HL-60/S4 treated with retinoic acid at 250 ng/mL for 4 days and 3 days (cell line): ENCODE data around the gene FAM43B.

Experiments
- in situ Hi-C: fragments of 300-500 bp; cut with MboI; formaldehyde crosslinking; loops from 2 replicates; pipeline ENCODE4 v1.7.0; 2022; ENCODE audit warnings: low sequenced_read_pairs

The FAM43B gene

DNA sequence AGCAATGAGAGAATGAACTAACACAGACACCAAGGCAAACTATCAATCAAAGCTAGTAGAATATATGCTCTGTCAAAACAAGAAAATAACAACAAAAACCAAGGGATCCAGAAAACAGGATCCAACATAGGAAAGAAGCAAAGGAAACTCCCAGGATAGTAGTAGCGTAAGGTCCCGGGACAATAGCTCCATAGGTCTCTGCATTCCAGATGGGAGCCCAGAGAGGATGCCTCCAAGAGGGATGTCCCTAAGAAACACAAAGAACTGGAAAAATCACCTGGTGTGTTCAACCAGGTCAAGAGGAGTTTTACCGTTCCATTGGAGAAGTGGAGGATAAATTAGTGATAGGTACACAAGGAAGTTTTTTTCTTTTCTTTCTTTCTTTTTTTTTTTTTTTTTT lies 5.7 kb upstream of the FAM43B start:
- in situ Hi-C loops, result no loop called here

- in situ Hi-C loops, result no loop called here
Observed at GRCh38 chr1:20551161-20551560, 1.2 kb upstream of the FAM43B start.

- in situ Hi-C loops, result no loop called here
Observed at GRCh38 chr1:20552728-20553445, 514 bp downstream of the FAM43B start.

GRCh38 chr1:20555025-20555757 lies 2.8 kb downstream of the FAM43B start:
- in situ Hi-C loops, result no loop called here

GRCh38 chr1:20555758-20556120 lies 3.4 kb downstream of the FAM43B start:
- in situ Hi-C loops, result no loop called here

DNA sequence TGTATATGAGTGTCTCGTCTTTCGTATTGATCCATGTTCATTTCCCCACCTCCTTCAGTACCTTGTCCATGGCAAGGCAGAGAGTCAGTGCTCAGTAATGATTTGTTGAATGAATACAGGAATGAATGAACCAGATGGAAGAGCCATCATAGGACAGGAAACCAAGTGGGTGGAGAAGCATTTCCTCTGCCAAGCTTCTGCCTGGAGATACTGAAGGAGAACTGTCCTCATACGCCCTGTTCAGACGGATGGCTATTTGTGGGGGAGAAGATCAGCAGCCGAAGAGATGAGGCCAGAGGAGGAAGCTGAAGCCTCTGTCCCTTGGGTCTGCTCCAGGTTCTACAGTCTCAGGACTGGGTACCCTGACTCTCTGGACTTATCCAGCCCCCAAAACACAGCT lies 5.8 kb downstream of the FAM43B start:
- in situ Hi-C loops, result no loop called here

GRCh38 chr1:20560966-20561365 lies 8.6 kb downstream of the FAM43B start:
- in situ Hi-C loops, result no loop called here

DNA sequence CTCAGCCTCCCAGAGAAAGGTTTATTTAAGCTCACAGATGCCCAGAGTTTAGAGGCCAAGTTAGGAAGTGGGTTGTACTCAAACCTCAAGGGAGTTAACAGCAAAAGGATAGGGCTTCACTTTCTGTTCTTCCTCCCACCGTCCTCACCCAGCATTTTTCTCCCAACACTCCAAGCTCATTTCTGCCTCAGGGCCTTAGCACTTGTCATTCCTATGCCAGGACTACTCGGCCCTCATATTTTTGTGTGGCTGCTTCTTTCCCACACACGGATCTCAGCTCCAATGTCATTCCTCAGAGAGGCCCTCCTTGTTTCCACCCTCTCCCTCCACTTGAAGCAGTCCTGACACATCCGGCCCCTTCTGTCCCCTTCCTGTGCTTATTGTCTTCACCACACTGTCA lies 12.9 kb downstream of the FAM43B start:
- in situ Hi-C loops, result no loop called here

GRCh38 chr1:20569523-20570098 lies 17.2 kb downstream of the FAM43B start:
- in situ Hi-C loops, result no loop called here

- in situ Hi-C loops, result no loop called here
Observed at GRCh38 chr1:20571427-20571826, 19.1 kb downstream of the FAM43B start.

- in situ Hi-C loops, result no loop called here
Observed at GRCh38 chr1:20573987-20574386, 21.6 kb downstream of the FAM43B start.

GRCh38 chr1:20574686-20575540 lies 22.5 kb downstream of the FAM43B start:
- in situ Hi-C loops, result no loop called here

GRCh38 chr1:20575541-20576336 lies 23.4 kb downstream of the FAM43B start:
- in situ Hi-C loops, result no loop called here

- in situ Hi-C loops, result no loop called here
Observed at GRCh38 chr1:20578062-20578461, 25.7 kb downstream of the FAM43B start.

DNA sequence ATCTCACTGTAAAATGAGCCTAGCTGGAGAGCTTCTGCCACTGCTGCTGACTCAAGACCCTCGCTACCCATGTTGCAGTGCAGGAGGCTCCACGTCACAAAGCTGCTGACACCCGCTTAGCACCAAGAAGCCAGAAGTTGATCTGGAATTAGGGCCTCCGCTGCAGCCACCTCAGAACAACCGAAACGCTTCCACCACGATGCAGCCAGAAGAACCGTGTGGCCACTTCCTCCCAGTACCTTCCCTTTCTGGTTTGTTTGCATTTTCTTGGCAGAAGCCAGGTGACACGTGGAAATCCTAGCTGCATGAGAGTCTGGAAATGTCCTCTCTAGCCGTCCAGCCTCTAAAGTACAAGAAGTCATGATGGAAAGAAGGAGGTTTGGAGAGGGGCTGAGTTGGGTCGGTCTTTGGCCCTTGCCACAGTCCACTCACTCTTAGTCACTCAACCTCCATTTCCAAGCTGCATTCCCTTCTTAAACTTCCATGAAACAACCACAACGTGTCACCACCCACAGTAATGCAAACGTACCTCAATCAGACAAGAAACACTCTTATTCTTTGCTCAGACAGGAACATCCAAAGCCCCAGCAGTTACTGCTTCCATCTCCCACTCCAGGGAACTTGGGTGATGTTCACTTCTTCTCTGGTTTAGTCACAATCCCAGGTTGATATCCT lies 26.5 kb downstream of the FAM43B start:
- in situ Hi-C loops, result no loop called here

DNA sequence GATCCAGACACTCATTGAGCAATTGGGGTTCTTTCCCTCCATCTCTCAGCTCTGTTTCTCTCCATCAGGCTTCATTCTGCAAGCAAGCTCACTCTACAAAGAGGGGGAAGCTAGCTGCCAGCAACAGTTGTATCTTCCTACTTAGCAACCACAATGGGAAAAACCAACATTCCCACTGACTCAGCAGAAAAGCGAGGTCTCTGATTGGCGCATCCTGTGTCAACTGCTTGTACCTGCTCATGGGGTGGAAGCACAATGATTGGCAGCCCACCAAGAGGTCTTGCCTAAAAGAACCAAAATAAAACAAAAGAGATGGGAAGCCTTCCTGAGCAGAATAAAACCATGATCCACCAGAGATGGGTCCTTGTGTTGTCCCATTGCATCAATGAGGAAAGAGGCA lies 32.5 kb downstream of the FAM43B start:
- in situ Hi-C loops, result no loop called here

DNA sequence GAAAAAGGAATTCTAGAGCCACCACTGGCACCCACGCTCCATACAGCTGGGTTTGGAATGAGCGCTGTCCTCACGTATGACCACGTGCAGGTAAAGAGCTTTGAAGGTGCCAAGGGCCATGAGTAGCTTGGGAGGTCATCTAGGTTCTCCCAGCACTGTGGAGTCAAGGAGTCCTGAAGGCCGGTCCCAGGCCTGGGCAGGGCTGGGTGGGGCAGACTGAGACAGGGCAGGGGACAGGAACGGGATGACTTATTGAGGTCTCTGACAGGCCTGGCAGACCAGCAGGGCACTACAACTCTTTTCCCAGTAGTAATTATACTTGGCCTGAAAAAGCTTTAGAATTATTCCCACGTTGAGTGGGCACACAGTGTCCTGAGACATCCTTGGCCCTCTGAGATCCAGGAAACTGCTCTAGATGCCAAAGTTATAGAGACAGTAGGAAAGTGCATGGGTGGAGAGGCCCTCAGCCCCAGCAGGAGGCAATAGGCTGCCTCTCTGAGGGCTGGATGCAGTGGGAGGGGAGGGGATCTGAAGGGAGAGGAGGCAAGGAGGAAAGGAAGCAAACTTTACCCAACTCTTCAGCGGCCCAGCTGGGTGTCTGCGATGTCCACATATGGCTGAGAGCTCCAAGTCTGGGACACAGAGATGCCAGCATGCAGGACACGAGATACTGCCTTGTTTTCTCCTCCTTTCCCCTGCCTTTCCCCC lies 34.7 kb downstream of the FAM43B start:
- in situ Hi-C loops, result no loop called here

DNA sequence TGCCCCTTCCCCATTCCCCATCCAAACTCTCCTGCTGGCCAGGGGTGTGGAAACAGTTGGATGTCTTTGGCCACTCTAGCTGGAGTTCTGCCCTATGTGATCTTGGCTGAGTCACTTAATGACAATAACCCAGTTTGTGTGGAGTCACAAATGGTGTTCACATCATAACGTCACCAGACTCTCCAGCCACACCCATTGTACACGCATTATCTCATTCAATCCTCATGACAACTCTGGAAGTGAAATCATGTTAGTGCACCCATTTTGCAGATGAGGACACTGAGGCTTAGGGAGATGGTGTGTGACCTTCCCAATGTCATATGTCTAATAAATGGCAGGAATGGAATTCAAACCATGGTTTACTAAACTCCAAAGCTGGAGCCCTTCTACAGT lies 35.3 kb downstream of the FAM43B start:
- in situ Hi-C loops, result no loop called here

DNA sequence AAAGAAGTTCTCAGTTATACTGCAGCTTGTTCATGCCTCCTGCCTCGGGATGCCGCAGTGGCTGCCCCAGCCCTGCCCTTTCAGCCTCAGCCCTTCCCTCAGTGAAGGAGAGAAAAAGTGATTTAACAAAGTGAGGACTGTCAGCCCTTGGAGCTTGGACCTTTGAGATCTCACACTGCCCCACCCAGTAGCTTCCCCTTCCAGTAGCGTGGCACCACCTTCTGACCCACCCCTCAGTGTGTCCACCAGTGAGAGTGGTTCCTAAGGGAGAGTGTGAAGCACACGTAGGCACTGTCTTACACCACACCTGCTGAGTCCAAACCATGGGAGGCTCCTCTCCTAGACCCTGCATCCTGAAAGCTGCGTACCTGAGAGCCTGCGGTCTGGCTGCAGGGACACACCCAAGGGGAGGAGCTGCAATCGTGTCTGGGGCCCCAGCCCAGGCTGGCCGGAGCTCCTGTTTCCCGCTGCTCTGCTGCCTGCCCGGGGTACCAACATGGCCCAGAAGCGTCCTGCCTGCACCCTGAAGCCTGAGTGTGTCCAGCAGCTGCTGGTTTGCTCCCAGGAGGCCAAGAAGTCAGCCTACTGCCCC lies 36.4 kb downstream of the FAM43B start, which contains the start of gene CDA:
CDA (plus strand) TSS at position 464 of the 592 bp plus-strand sequence; CDS start at position 497, 33 bp downstream.
- in situ Hi-C loops, result no loop called here
